Coronary artery (tissue), 2 donors: ENCODE data around the gene CAPN10.

Experiments used
- DNase-seq: peaks from one replicate; pipeline ENCODE4 v3.0.0-alpha.2; 2017; ENCODE audit warnings: low spot score
- H3K27ac ChIP-seq, 2 donors: fragments of 200-600 bp; sonication (generic); one replicate each; pipeline ENCODE4 v1.5.1; 2016 to 2019
- H3K4me3 ChIP-seq: fragments of 200-600 bp; sonication (generic); 2 replicates; pipeline ENCODE4 v1.5.1; 2016; ENCODE audit warnings: mild to moderate bottlenecking, moderate library complexity
- CTCF ChIP-seq: fragments of 200-600 bp; sonication (generic); IDR thresholded peaks from one replicate; pipeline ENCODE4 v1.5.1; 2019; ENCODE audit warnings: antibody characterized with exemption

The CAPN10 gene

GRCh38 chr2:240569523-240569997 lies 17.0 kb upstream of the CAPN10 start:
- Histone ChIP-seq H3K27ac (peak overlapping the region in 1 of 2 donors; percentile 99), H3K4me3 (peak overlapping the region; percentile 79)
- DNase-seq: no peak
- no peak for TF ChIP-seq CTCF

GRCh38 chr2:240569998-240570530 lies 16.5 kb upstream of the CAPN10 start:
- Histone ChIP-seq H3K4me3 (peak overlapping the region; percentile 79), H3K27ac (peak overlapping the region in 1 of 2 donors; percentile 99)
- no peak for TF ChIP-seq CTCF
- DNase-seq: no peak

GRCh38 chr2:240570531-240571313 lies 15.8 kb upstream of the CAPN10 start:
- DNase-seq: no peak
- H3K27ac ChIP-seq: no peak overlapping the region
- H3K4me3 ChIP-seq: peak overlapping the region; percentile 79
- no peak for TF ChIP-seq CTCF

GRCh38 chr2:240571314-240571973 lies 15.1 kb upstream of the CAPN10 start:
- Histone ChIP-seq H3K27ac (no peak overlapping the region), H3K4me3 (no peak overlapping the region)
- TF ChIP-seq CTCF: no peak
- DNase-seq: no peak

- TF ChIP-seq CTCF: no peak
- no peak overlapping the region for H3K27ac ChIP-seq
- no peak for DNase-seq
- no peak overlapping the region for H3K4me3 ChIP-seq
Observed at GRCh38 chr2:240572141-240573031, 14.1 kb upstream of the CAPN10 start.

GRCh38 chr2:240573071-240573515 lies 13.4 kb upstream of the CAPN10 start:
- no peak for DNase-seq
- Histone ChIP-seq H3K4me3 (no peak overlapping the region), H3K27ac (no peak overlapping the region)
- TF ChIP-seq CTCF: no peak
